IMR-90 (cell line): ENCODE measurements around the gene CENPP. TPM values are rescaled to one million over a fixed set of nuclear protein-coding genes. Genes with fewer than 3 reads are reported as not detected.

Experiments used
- ATAC-seq: fragments of 200-7000 bp; cut with Tn5 transposase; 2 replicates; pipeline ENCODE4 v1.9.1; 2020; ENCODE audit warnings: low read depth, mild to moderate bottlenecking, moderate library complexity
- BruUV-seq: library from RNA; stranded (reverse); fragments of 400-500 nt; replicated peaks from 2 replicates; lab custom pipeline; 2021; lab: Mats Ljungman, UMichigan
- CTCF ChIA-PET: fragments of 300-600 bp; formaldehyde crosslinking; extraction: SDS; loops from one replicate; lab custom pipeline; 2021; ENCODE audit warnings: antibody characterized with exemption; lab: Yijun Ruan, JAX
- POLR2A ChIA-PET: fragments of 300-600 bp; sonication (Branson Sonifier 250); formaldehyde crosslinking; loops from one replicate; lab custom pipeline; 2022; ENCODE audit warnings: antibody characterized with exemption; ENCODE audit not compliant: unreplicated experiment; lab: Charles Lee
- DNase-seq: peaks from one replicate; pipeline ENCODE4 v3.0.0; 2013
- H2AFZ ChIP-seq: replicated peaks from 2 replicates; pipeline ENCODE3; 2013; ENCODE audit warnings: low read length, mild to moderate bottlenecking; ENCODE audit not compliant: poor library complexity
- H2AK5ac ChIP-seq: 2 replicates; pipeline ENCODE4 v1.6.1; 2013; ENCODE audit warnings: low read depth, low read length, inconsistent platforms
- H2AK9ac ChIP-seq: replicated peaks from 2 replicates; pipeline ENCODE3; 2013; ENCODE audit warnings: mild to moderate bottlenecking, low read depth, low read length, moderate library complexity; ENCODE audit not compliant: poor library complexity
- H2BK120ac ChIP-seq: 2 replicates; pipeline ENCODE4 v1.6.1; 2013; ENCODE audit warnings: low read depth, low read length, inconsistent platforms
- H2BK15ac ChIP-seq: 3 replicates; pipeline ENCODE4 v1.6.1; 2013; ENCODE audit warnings: low read depth, low read length, inconsistent platforms
- H2BK20ac ChIP-seq: 2 replicates; pipeline ENCODE4 v1.6.1; 2013; ENCODE audit warnings: low read depth, mild to moderate bottlenecking, inconsistent platforms, low read length, moderate library complexity
- H2BK5ac ChIP-seq: 2 replicates; pipeline ENCODE4 v1.6.1; 2013; ENCODE audit warnings: mild to moderate bottlenecking, low read depth, low read length, inconsistent platforms; ENCODE audit not compliant: poor library complexity, severe bottlenecking
- H3K14ac ChIP-seq: replicated peaks from 2 replicates; pipeline ENCODE4 v1.6.1; 2013; ENCODE audit warnings: low read depth, low read length, inconsistent platforms
- H3K18ac ChIP-seq: 2 replicates; pipeline ENCODE4 v1.6.1; 2013; ENCODE audit warnings: low read depth, low read length, control low read depth
- H3K23ac ChIP-seq: 2 replicates; pipeline ENCODE4 v1.6.1; 2013; ENCODE audit warnings: low read depth, low read length, inconsistent platforms
- H3K27ac ChIP-seq: 2 replicates; pipeline ENCODE4 v1.5.1; 2013; ENCODE audit warnings: mild to moderate bottlenecking, control low read depth, low read length; ENCODE audit not compliant: insufficient read depth
- H3K27me3 ChIP-seq: 2 replicates; pipeline ENCODE4 v1.6.1; 2013; ENCODE audit warnings: low read length; ENCODE audit not compliant: control insufficient read depth, insufficient read depth
- H3K36me3 ChIP-seq: 2 replicates; pipeline ENCODE4 v1.6.1; 2013; ENCODE audit warnings: low read length, mixed read lengths; ENCODE audit not compliant: control insufficient read depth, insufficient read depth
- H3K4ac ChIP-seq: 2 replicates; pipeline ENCODE4 v1.6.1; 2013; ENCODE audit warnings: low read depth, low read length, inconsistent platforms
- H3K4me1 ChIP-seq: 2 replicates; pipeline ENCODE4 v1.6.1; 2013; ENCODE audit warnings: low read length, mixed read lengths; ENCODE audit not compliant: control insufficient read depth, insufficient read depth
- H3K4me2 ChIP-seq: 2 replicates; pipeline ENCODE4 v1.6.1; 2013; ENCODE audit warnings: low read depth, mild to moderate bottlenecking, control low read depth, low read length, moderate library complexity
- H3K4me3 ChIP-seq: 2 replicates; pipeline ENCODE4 v1.5.1; 2013; ENCODE audit warnings: low read depth, mild to moderate bottlenecking, control low read depth, low read length, moderate library complexity; ENCODE audit not compliant: insufficient read depth
- H3K56ac ChIP-seq: 2 replicates; pipeline ENCODE4 v1.6.1; 2013; ENCODE audit warnings: low read length, inconsistent platforms; ENCODE audit not compliant: insufficient read depth; ENCODE audit errors: extremely low read depth
- H3K79me1 ChIP-seq, 2 experiments: 2 replicates each; pipeline ENCODE4 v1.6.1; 2013; ENCODE audit warnings: low read length in 2 of 2, inconsistent platforms in 1 of 2, low read depth in 1 of 2
- H3K9ac ChIP-seq: 2 replicates; pipeline ENCODE4 v1.6.1; 2013; ENCODE audit warnings: low read depth, low read length, control low read depth
- H3K9me1 ChIP-seq: 2 replicates; pipeline ENCODE4 v1.6.1; 2013; ENCODE audit warnings: low read length, inconsistent platforms; ENCODE audit not compliant: insufficient read depth
- H3K9me3 ChIP-seq: 2 replicates; pipeline ENCODE4 v1.6.1; 2013; ENCODE audit warnings: low read length; ENCODE audit not compliant: control insufficient read depth, insufficient read depth
- H4K20me1 ChIP-seq: 2 replicates; pipeline ENCODE4 v1.6.1; 2013; ENCODE audit warnings: low read length, inconsistent platforms; ENCODE audit not compliant: insufficient read depth
- H4K5ac ChIP-seq: 2 replicates; pipeline ENCODE4 v1.6.1; 2013; ENCODE audit warnings: mild to moderate bottlenecking, low read depth, low read length, control low read depth
- H4K8ac ChIP-seq, 2 experiments: 2 replicates each; pipeline ENCODE4 v1.6.1; 2013; ENCODE audit warnings: low read depth in 2 of 2, low read length in 2 of 2, control low read depth in 1 of 2, inconsistent platforms in 1 of 2
- H4K91ac ChIP-seq: 2 replicates; pipeline ENCODE4 v1.6.1; 2013; ENCODE audit warnings: low read depth, low read length, inconsistent platforms; ENCODE audit not compliant: insufficient read depth
- CEBPB ChIP-seq: IDR thresholded peaks from 2 replicates; pipeline ENCODE4 v1.6.1; 2012; ENCODE audit warnings: low read depth, low read length, improper control_type of control experiment
- CHD1 ChIP-seq: IDR thresholded peaks from 2 replicates; pipeline ENCODE4 v1.6.1; 2012; ENCODE audit warnings: low read depth, low read length, improper control_type of control experiment
- CTCF ChIP-seq: conservative IDR thresholded peaks from 2 replicates; pipeline ENCODE4 v1.5.1; 2012; ENCODE audit warnings: mild to moderate bottlenecking, low read depth, low read length, improper control_type of control experiment
- ELK1 ChIP-seq: fragments of 150-350 bp; IDR thresholded peaks from 2 replicates; pipeline ENCODE4 v1.6.1; 2016; ENCODE audit warnings: low read depth, mild to moderate bottlenecking, low read length, moderate library complexity, borderline replicate concordance
- MAFK ChIP-seq: IDR thresholded peaks from 2 replicates; pipeline ENCODE4 v1.6.1; 2012; ENCODE audit warnings: low read depth, low read length, improper control_type of control experiment
- NFE2L2 ChIP-seq: fragments of 150-350 bp; IDR thresholded peaks from 2 replicates; pipeline ENCODE4 v1.6.1; 2016; ENCODE audit warnings: low read depth, mild to moderate bottlenecking, low read length
- POLR2A ChIP-seq: IDR thresholded peaks from 2 replicates; pipeline ENCODE4 v1.6.1; 2012; ENCODE audit warnings: mild to moderate bottlenecking, low read depth, low read length
- RCOR1 ChIP-seq: IDR thresholded peaks from 2 replicates; pipeline ENCODE4 v1.6.1; 2012; ENCODE audit warnings: mild to moderate bottlenecking, low read length, improper control_type of control experiment; ENCODE audit not compliant: insufficient replicate concordance
- RFX5 ChIP-seq: IDR thresholded peaks from 2 replicates; pipeline ENCODE4 v1.8.0; 2012; ENCODE audit warnings: low read depth, mild to moderate bottlenecking, low read length, moderate library complexity
- SMC3 ChIP-seq: fragments of 150-350 bp; IDR thresholded peaks from 2 replicates; pipeline ENCODE4 v1.6.1; 2016; ENCODE audit warnings: low read depth, mild to moderate bottlenecking, antibody characterized with exemption, low read length, moderate library complexity
- USF2 ChIP-seq: fragments of 150-350 bp; IDR thresholded peaks from 2 replicates; pipeline ENCODE4 v1.6.1; 2017; ENCODE audit warnings: mild to moderate bottlenecking, antibody characterized with exemption, low read length, low read depth
- WGBS, 2 experiments: methylation state at CpG; one replicate each; pipeline versions ENCODE4 v1.1.5 to v1.1.7; 2013; ENCODE audit warnings: missing lambda C conversion rate in 2 of 2; ENCODE audit not compliant: insufficient read length in 1 of 2; ENCODE audit errors: extremely low coverage in 2 of 2; 5-methylcytosine and 5-hydroxymethylcytosine counted together
- dilution Hi-C: fragments of 300-500 bp; cut with HindIII; formaldehyde crosslinking; loops from one replicate; pipeline ENCODE4 v1.14.3; 2018; ENCODE audit warnings: low sequenced_read_pairs; ENCODE audit not compliant: unreplicated experiment
- in situ Hi-C: fragments of 300-500 bp; cut with MboI; formaldehyde crosslinking; loops from 3 replicates; pipeline ENCODE4 v1.14.3; 2019; ENCODE audit warnings: low sequenced_read_pairs, inconsistent platforms, mixed read lengths
- intact Hi-C: fragments of 100-400 bp; cut with micrococcal nuclease; formaldehyde crosslinking; loops from 2 replicates; pipeline ENCODE4 v1.10.0; 2022
- polyA plus RNA-seq, 3 experiments: library from polyadenylated mRNA; depleted of rRNA; stranded (reverse); fragments of >200 nt; gene quantifications; 2 replicates each; pipeline ENCODE4 v1.2.3, GENCODE V29; 2012; ENCODE audit warnings: low replicate concordance in 1 of 3
- total RNA-seq: library from RNA; depleted of rRNA; stranded (reverse); fragments of >200 nt; gene quantifications from 2 replicates; pipeline ENCODE4 v1.2.3, GENCODE V29; 2012

Gene CENPP
- total and polyA plus RNA-seq, 2 of the 4 experiments (the other 2 are of a cell fraction) = 1.4 to 2.0 TPM

- 100% methylated on average over 4 of the region's 4 CpGs; no CpG with 5 or more reads in 1 of the 2 experiments for WGBS, 2 experiments
- Histone ChIP-seq H4K5ac (no peak overlapping the region), H3K9ac (no peak overlapping the region), H3K27me3 (no peaks in the 10 kb centered on the region), H3K9me1 (no peaks in the 10 kb centered on the region), H3K4me2 (no peak overlapping the region), H2AK9ac (no peak overlapping the region), H3K18ac (no peak overlapping the region), H4K20me1 (no peaks in the 10 kb centered on the region), H2AFZ (no peak overlapping the region), H3K4ac (no peak overlapping the region), H3K4me3 (no peak overlapping the region), H3K36me3 (peaks cover 65% of the 10 kb centered on the region), H3K27ac (no peak overlapping the region), H3K9me3 (no peaks in the 10 kb centered on the region), H2AK5ac (no peak overlapping the region), H3K56ac (no peak overlapping the region), H2BK5ac (no peak overlapping the region), H2BK120ac (no peak overlapping the region), H2BK15ac (no peak overlapping the region), H3K23ac (no peak overlapping the region), H3K4me1 (no peaks in the 10 kb centered on the region), H4K8ac (no peak overlapping the region), H2BK20ac (no peak overlapping the region), H3K14ac (no peak overlapping the region), H3K79me1 (peaks cover 3 to 8% of the 10 kb centered on the region in 2 experiments; a peak in 1 of 4 replicates), H4K91ac (no peak overlapping the region)
- no peak for TF ChIP-seq RCOR1
- TF ChIP-seq NFE2L2 = no peak
- no peak for TF ChIP-seq RFX5
- TF ChIP-seq MAFK = no peak
- TF ChIP-seq CHD1 = no peak
- TF ChIP-seq POLR2A = no peak
- TF ChIP-seq USF2 = no peak
- no peak for TF ChIP-seq CTCF
- TF ChIP-seq ELK1 = no peak
- no peak for TF ChIP-seq SMC3
- no peak for TF ChIP-seq CEBPB
- ChIA-PET POLR2A (no interaction called here), CTCF (no interaction called here)
- no TSS peak for BruUV-seq
- dilution Hi-C loops (no loop called here), intact Hi-C loops (loop anchor here (2.0 kb wide), 1 partner anchor 195 kb away; no protein-coding TSS in a partner anchor), in situ Hi-C loops (loop anchor here (5.0 to 10.0 kb wide), 3 partner anchors 201 to 501 kb away; partner anchors contain the start of genes CENPP and NOL8)
- ATAC-seq (no peak), DNase-seq (no peak)
These were observed 310.0 kb downstream of the CENPP start for GRCh38 chr9:92635760-92636159.
